ENCODE results near the gene IGFBP5. TPM values are rescaled to one million over a fixed set of nuclear protein-coding genes. Genes with fewer than 3 reads are reported as not detected.

Gene IGFBP5
- polyA plus RNA-seq, 1 of the 3 experiments (the other 2 are of a cell fraction): 323 TPM

DNA sequence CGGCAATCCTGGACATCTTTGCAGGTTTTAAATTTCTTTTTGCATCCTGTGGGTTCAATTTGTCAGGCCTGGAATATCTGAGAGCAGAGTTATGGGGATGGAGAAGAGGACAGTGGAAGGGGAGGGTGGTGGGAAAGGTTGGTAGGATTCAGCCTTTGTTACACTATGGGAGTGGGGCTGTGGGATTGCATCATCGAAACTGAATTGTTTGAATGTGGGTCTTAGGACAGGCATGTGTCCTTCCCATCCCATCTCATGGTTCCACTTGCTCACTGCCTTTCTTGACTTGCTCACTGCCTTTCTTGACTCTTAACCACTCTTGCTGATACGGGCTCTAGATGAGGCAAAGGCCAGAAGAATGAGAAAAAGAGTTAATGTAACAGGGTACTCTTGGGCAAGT is 49.2 kb downstream of the IGFBP5 start:
- H3K79me2 ChIP-seq (ENCODE audit: insufficient read depth): peaks cover 74% of the 10 kb centered on the region
- peaks cover 24 to 32% of the 10 kb centered on the region in 2 experiments for H3K4me1 ChIP-seq (ENCODE audit: control insufficient read depth in 1 of 2, insufficient read depth in 2 of 2, low read depth in 1 of 2, low read length in 1 of 2)
- TF ChIP-seq FOXM1 (IDR thresholded peaks at IDR 0.05; ENCODE audit: low read depth): no peak
- no peak for TF ChIP-seq RFX5 (IDR thresholded peaks at IDR 0.05; ENCODE audit: low read length)
- TF ChIP-seq ELF1 (IDR thresholded peaks at IDR 0.05): no peak
- TF ChIP-seq, protein P1, sequence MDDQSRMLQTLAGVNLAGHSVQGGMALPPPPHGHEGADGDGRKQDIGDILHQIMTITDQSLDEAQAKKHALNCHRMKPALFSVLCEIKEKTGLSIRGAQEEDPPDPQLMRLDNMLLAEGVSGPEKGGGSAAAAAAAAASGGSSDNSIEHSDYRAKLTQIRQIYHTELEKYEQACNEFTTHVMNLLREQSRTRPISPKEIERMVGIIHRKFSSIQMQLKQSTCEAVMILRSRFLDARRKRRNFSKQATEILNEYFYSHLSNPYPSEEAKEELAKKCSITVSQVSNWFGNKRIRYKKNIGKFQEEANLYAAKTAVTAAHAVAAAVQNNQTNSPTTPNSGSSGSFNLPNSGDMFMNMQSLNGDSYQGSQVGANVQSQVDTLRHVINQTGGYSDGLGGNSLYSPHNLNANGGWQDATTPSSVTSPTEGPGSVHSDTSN (IDR thresholded peaks at IDR 0.05): no peak
- TF ChIP-seq RCOR1 (IDR thresholded peaks at IDR 0.05; ENCODE audit: low read length): no peak
- no peak for TF ChIP-seq GABPA (IDR thresholded peaks at IDR 0.05; ENCODE audit: low read depth)
- TF ChIP-seq NFIC (IDR thresholded peaks at IDR 0.05; ENCODE audit: borderline replicate concordance): no peak
- TF ChIP-seq EP300 (IDR thresholded peaks at IDR 0.05; ENCODE audit: borderline replicate concordance in 1 of 2, low read depth in 1 of 2, low read length in 1 of 2): no peak
- TF ChIP-seq RXRA (IDR thresholded peaks at IDR 0.05; ENCODE audit: borderline replicate concordance, low read depth): no peak
- no peak for TF ChIP-seq POLR2AphosphoS5 (IDR thresholded peaks at IDR 0.05; ENCODE audit: low read depth, low read length)
- TF ChIP-seq TCF12 (IDR thresholded peaks at IDR 0.05): no peak
- TF ChIP-seq RAD21 (IDR thresholded peaks at IDR 0.05; ENCODE audit: low read length): no peak
- no peak for TF ChIP-seq MXI1 (IDR thresholded peaks at IDR 0.05; ENCODE audit: low read depth, low read length)
- TF ChIP-seq MEF2A (IDR thresholded peaks at IDR 0.05; ENCODE audit: borderline replicate concordance, low read depth): no peak
- TF ChIP-seq YY1 (IDR thresholded peaks at IDR 0.05; ENCODE audit: low read depth): no peak
- no peak for TF ChIP-seq JUND (IDR thresholded peaks at IDR 0.05)
- H3K9ac ChIP-seq: no peak overlapping the region
- H3K9me2 ChIP-seq: no peaks in the 10 kb centered on the region
- DNase-seq: no peak
- H3K4me2 ChIP-seq: no peak overlapping the region
- peaks cover 0 to 12% of the 10 kb centered on the region in 2 experiments for H3K36me3 ChIP-seq (replicated peaks in 1 of 2; ENCODE audit: control insufficient read depth in 1 of 2, insufficient read depth in 2 of 2, low read length in 1 of 2)
- H3K27me3 ChIP-seq (ENCODE audit: insufficient read depth): no peaks in the 10 kb centered on the region
- H3F3A ChIP-seq (replicated peaks; ENCODE audit: insufficient read depth): no peaks in the 10 kb centered on the region
- POLR2A ChIA-PET: no interaction called here
- CTCF ChIA-PET: interaction anchor here (1.6 to 6.4 kb wide), 3 partner anchors 19 to 126 kb away, joined by 5 to 32 read pairs (median 9); no protein-coding TSS in a partner anchor
- whole genome bisulfite sequencing (ENCODE audit: low lambda C conversion rate): 96% methylated on average over 3 of the region's 3 CpGs
- H2AFZ ChIP-seq (ENCODE audit: low read depth): no peak overlapping the region
- H3K9me3 ChIP-seq: no peaks in the 10 kb centered on the region
- H3K27ac ChIP-seq (ENCODE audit: low read depth in 2 of 2, low read length in 1 of 2): no peak overlapping the region
- H3K4me3 ChIP-seq (ENCODE audit: low read depth in 2 of 2, low read length in 1 of 2): no peak overlapping the region
- H4K20me1 ChIP-seq (ENCODE audit: insufficient read depth): no peaks in the 10 kb centered on the region; the same call in 1 of the 2 replicates

DNA sequence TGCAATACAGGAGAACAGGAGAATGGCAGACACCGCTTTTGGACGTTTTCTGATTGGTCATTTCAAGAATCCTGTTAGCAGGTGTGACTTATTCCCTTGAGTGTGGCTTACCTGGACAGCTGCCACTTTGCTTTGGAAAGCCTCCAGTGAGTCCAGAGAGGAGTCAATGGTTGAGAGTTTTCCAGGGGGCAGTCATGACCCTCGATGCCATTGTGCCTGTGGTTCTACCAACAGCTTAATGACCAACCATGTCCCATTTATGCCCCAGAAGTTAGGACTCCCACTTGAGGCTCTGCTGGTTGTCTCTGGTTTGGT is 49.8 kb downstream of the IGFBP5 start:
- POLR2A ChIA-PET: interaction anchor here (1.1 kb wide), 1 partner anchor 10 kb away, joined by 3 read pairs; no protein-coding TSS in a partner anchor
- Histone ChIP-seq H3K4me1 (ENCODE audit: control insufficient read depth in 1 of 2, insufficient read depth in 2 of 2, low read depth in 1 of 2, low read length in 1 of 2) (peaks cover 21 to 26% of the 10 kb centered on the region in 2 experiments), H3K4me3 (ENCODE audit: low read depth in 2 of 2, low read length in 1 of 2) (no peak overlapping the region), H2AFZ (ENCODE audit: low read depth) (no peak overlapping the region), H3F3A (replicated peaks; ENCODE audit: insufficient read depth) (no peaks in the 10 kb centered on the region), H4K20me1 (ENCODE audit: insufficient read depth) (no peaks in the 10 kb centered on the region; the same call in 1 of the 2 replicates), H3K27me3 (ENCODE audit: insufficient read depth) (no peaks in the 10 kb centered on the region), H3K4me2 (no peak overlapping the region), H3K9me2 (no peaks in the 10 kb centered on the region), H3K9ac (no peak overlapping the region), H3K36me3 (replicated peaks in 1 of 2; ENCODE audit: control insufficient read depth in 1 of 2, insufficient read depth in 2 of 2, low read length in 1 of 2) (peaks cover 0 to 17% of the 10 kb centered on the region in 2 experiments), H3K79me2 (ENCODE audit: insufficient read depth) (peaks cover 76% of the 10 kb centered on the region), H3K9me3 (no peaks in the 10 kb centered on the region), H3K27ac (ENCODE audit: low read depth in 2 of 2, low read length in 1 of 2) (no peak overlapping the region; a peak in 1 of 4 replicates)
- DNase-seq: no peak
- CTCF ChIA-PET: interaction anchor here (2.3 to 6.4 kb wide), 2 partner anchors 20 to 125 kb away, joined by 9 to 32 read pairs; no protein-coding TSS in a partner anchor
- WGBS (ENCODE audit: low lambda C conversion rate): 80% methylated on average over 3 of the region's 3 CpGs
- TF ChIP-seq RCOR1 (IDR thresholded peaks at IDR 0.05; ENCODE audit: low read length) (no peak), POLR2AphosphoS5 (IDR thresholded peaks at IDR 0.05; ENCODE audit: low read depth, low read length) (no peak), SMC3 (IDR thresholded peaks at IDR 0.05; ENCODE audit: low read depth, low read length) (no peak), ELF1 (IDR thresholded peaks at IDR 0.05) (no peak), NFIC (IDR thresholded peaks at IDR 0.05; ENCODE audit: borderline replicate concordance) (no peak), FOXM1 (IDR thresholded peaks at IDR 0.05; ENCODE audit: low read depth) (no peak), TAF1 (IDR thresholded peaks at IDR 0.05; ENCODE audit: borderline replicate concordance, low read depth, low read length) (no peak), RAD21 (IDR thresholded peaks at IDR 0.05; ENCODE audit: low read length) (no peak), NRF1 (IDR thresholded peaks at IDR 0.05; ENCODE audit: low read depth, low read length) (no peak), FOSL2 (IDR thresholded peaks at IDR 0.05; ENCODE audit: borderline replicate concordance, low read depth) (no peak), GATA2 (CRISPR knock-in tag; IDR thresholded peaks at IDR 0.05) (no peak), TCF12 (IDR thresholded peaks at IDR 0.05) (no peak), SIN3A (IDR thresholded peaks at IDR 0.05; ENCODE audit: borderline replicate concordance, low read depth, low read length) (no peak), MEF2A (IDR thresholded peaks at IDR 0.05; ENCODE audit: borderline replicate concordance, low read depth) (no peak)
- TF ChIP-seq, protein P2, sequence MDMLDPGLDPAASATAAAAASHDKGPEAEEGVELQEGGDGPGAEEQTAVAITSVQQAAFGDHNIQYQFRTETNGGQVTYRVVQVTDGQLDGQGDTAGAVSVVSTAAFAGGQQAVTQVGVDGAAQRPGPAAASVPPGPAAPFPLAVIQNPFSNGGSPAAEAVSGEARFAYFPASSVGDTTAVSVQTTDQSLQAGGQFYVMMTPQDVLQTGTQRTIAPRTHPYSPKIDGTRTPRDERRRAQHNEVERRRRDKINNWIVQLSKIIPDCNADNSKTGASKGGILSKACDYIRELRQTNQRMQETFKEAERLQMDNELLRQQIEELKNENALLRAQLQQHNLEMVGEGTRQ (IDR thresholded peaks at IDR 0.05; ENCODE audit: borderline replicate concordance, low read depth, low read length): no peak
- TF ChIP-seq, protein P1 (IDR thresholded peaks at IDR 0.05): no peak
